DND-41 (cell line): ENCODE data around the gene INF2.
A peak's percentile ranks its signal among the peaks of the same experiment; 100 is the strongest.

Source experiments
- ATAC-seq: fragments of 200-7000 bp; cut with Tn5 transposase; 3 replicates; pipeline ENCODE4 v1.9.1; 2021; ENCODE audit warnings: low read depth; ENCODE audit not compliant: insufficient read depth
- DNase-seq: peaks from one replicate; pipeline ENCODE4 v3.0.0-alpha.2; 2020
- H2AFZ ChIP-seq: 2 replicates; pipeline ENCODE4 v1.6.0; 2012; ENCODE audit warnings: low read depth, low read length
- H3K27ac ChIP-seq: 2 replicates; pipeline ENCODE4 v1.5.1; 2012; ENCODE audit warnings: low read length, inconsistent platforms
- H3K27me3 ChIP-seq: fragments of 200-600 bp; sonication (generic); 2 replicates; pipeline ENCODE4 v1.6.0; 2012; ENCODE audit warnings: low read length, mild to moderate bottlenecking, inconsistent platforms; ENCODE audit not compliant: insufficient read depth, poor library complexity
- H3K36me3 ChIP-seq: 2 replicates; pipeline ENCODE4 v1.5.1; 2012; ENCODE audit warnings: low read length, inconsistent platforms; ENCODE audit not compliant: insufficient read depth
- H3K4me1 ChIP-seq: 2 replicates; pipeline ENCODE4 v1.5.1; 2012; ENCODE audit warnings: mild to moderate bottlenecking, low read length; ENCODE audit not compliant: insufficient read depth
- H3K4me2 ChIP-seq: 2 replicates; pipeline ENCODE4 v1.6.0; 2012; ENCODE audit warnings: mild to moderate bottlenecking, moderate library complexity, low read length, inconsistent platforms; ENCODE audit not compliant: insufficient read depth
- H3K4me3 ChIP-seq, 2 experiments: fragments of 200-600 bp in 1 of 2; shearing (Covaris generic) in 1 of 2; 2 replicates each; pipeline ENCODE4 v1.5.1; 2012 to 2016; ENCODE audit warnings: inconsistent platforms in 2 of 2, low read length in 2 of 2, mild to moderate bottlenecking in 2 of 2, low read depth in 1 of 2, moderate library complexity in 1 of 2
- H3K79me2 ChIP-seq: 2 replicates; pipeline ENCODE4 v1.6.0; 2012; ENCODE audit warnings: low read length, inconsistent platforms; ENCODE audit not compliant: insufficient read depth
- H3K9ac ChIP-seq: 2 replicates; pipeline ENCODE4 v1.6.0; 2012; ENCODE audit warnings: low read depth, mild to moderate bottlenecking, inconsistent platforms, low read length, moderate library complexity
- H3K9me3 ChIP-seq: 2 replicates; pipeline ENCODE4 v1.5.1; 2012; ENCODE audit warnings: low read length, moderate library complexity, mild to moderate bottlenecking, inconsistent platforms; ENCODE audit not compliant: insufficient read depth, severe bottlenecking
- H4K20me1 ChIP-seq: 2 replicates; pipeline ENCODE4 v1.6.0; 2012; ENCODE audit warnings: low read length; ENCODE audit not compliant: insufficient read depth
- EZH2 ChIP-seq: IDR thresholded peaks from 3 replicates; pipeline ENCODE4 v1.6.1; 2012; ENCODE audit warnings: borderline replicate concordance, low read depth, mild to moderate bottlenecking, moderate library complexity, low read length, inconsistent platforms; ENCODE audit not compliant: severe bottlenecking
- TF ChIP-seq, protein P1 (sequence below): IDR thresholded peaks from 2 replicates; pipeline ENCODE4 v1.5.1; 2012; ENCODE audit warnings: borderline replicate concordance, low read length, moderate library complexity, mild to moderate bottlenecking; ENCODE audit not compliant: poor library complexity, severe bottlenecking; ENCODE audit errors: extremely low read depth

The INF2 gene

DNA sequence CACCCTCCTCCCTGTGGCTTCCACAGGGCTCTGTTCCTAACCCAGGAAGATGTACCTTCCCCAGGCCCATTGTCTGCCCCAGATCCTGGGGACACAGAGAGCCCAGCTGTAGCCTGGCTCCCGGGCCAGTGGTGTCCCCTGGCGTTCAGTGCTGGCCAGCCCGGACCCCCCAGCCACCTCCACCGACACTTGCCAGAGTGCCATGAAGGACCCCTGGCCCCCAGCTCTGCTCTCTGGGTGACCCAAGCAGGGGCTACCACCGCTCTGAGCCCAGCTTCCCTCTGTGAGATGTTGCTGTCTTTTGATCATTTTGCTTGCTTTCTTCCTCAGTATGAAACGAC is 6.2 kb downstream of the INF2 start:
- Histone ChIP-seq H3K36me3 (peaks cover 50% of the 10 kb centered on the region), H3K4me2 (no peak overlapping the region), H3K9ac (no peak overlapping the region), H3K9me3 (no peaks in the 10 kb centered on the region), H3K4me1 (peaks cover 31% of the 10 kb centered on the region), H3K4me3 (no peak overlapping the region), H3K27ac (peak overlapping the region; percentile 9), H3K79me2 (peaks cover 85% of the 10 kb centered on the region), H4K20me1 (peaks cover 87% of the 10 kb centered on the region), H2AFZ (no peak overlapping the region), H3K27me3 (no peaks in the 10 kb centered on the region)
- ATAC-seq (no peak), DNase-seq (no peak)
- TF ChIP-seq EZH2: no peak
- TF ChIP-seq, protein P1, sequence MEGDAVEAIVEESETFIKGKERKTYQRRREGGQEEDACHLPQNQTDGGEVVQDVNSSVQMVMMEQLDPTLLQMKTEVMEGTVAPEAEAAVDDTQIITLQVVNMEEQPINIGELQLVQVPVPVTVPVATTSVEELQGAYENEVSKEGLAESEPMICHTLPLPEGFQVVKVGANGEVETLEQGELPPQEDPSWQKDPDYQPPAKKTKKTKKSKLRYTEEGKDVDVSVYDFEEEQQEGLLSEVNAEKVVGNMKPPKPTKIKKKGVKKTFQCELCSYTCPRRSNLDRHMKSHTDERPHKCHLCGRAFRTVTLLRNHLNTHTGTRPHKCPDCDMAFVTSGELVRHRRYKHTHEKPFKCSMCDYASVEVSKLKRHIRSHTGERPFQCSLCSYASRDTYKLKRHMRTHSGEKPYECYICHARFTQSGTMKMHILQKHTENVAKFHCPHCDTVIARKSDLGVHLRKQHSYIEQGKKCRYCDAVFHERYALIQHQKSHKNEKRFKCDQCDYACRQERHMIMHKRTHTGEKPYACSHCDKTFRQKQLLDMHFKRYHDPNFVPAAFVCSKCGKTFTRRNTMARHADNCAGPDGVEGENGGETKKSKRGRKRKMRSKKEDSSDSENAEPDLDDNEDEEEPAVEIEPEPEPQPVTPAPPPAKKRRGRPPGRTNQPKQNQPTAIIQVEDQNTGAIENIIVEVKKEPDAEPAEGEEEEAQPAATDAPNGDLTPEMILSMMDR: no peak

GRCh38 chr14:104696671-104697316 is 7.4 kb downstream of the INF2 start:
- no peak overlapping the region for H3K4me3 ChIP-seq
- no peak overlapping the region for H3K27ac ChIP-seq
- DNase-seq: no peak
- TF ChIP-seq, protein P1: no peak
- no peak for TF ChIP-seq EZH2
- peaks cover 51% of the 10 kb centered on the region for H3K36me3 ChIP-seq
- no peak for ATAC-seq
- peaks cover 82% of the 10 kb centered on the region for H4K20me1 ChIP-seq
- no peak overlapping the region for H3K9ac ChIP-seq
- peaks cover 19% of the 10 kb centered on the region for H3K4me1 ChIP-seq
- no peaks in the 10 kb centered on the region for H3K27me3 ChIP-seq
- no peak overlapping the region for H2AFZ ChIP-seq
- no peaks in the 10 kb centered on the region for H3K9me3 ChIP-seq
- H3K79me2 ChIP-seq: peaks cover 76% of the 10 kb centered on the region
- H3K4me2 ChIP-seq: no peak overlapping the region

DNA sequence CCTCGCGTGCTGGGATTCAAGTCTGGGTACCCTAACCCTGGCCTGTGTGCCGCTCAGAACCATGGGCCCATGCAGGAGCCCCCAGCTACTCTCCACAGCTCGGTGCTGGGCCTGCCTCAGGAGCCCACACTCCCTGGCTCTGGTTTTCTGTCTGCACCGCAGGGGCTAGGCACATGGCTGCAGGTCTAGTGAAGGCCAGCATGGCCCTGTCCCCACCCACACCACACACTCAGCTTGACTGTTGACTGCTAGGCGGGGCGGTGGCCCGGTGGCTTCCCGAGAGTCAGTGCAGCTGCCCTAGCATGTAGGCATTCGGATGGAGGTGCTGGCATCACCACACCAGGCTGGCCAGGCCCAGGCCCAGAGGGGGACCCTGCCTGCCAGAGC is 7.9 kb downstream of the INF2 start:
- no peak overlapping the region for H3K27ac ChIP-seq
- H3K27me3 ChIP-seq: no peaks in the 10 kb centered on the region
- H2AFZ ChIP-seq: no peak overlapping the region
- peaks cover 51% of the 10 kb centered on the region for H3K36me3 ChIP-seq
- H3K9me3 ChIP-seq: no peaks in the 10 kb centered on the region
- peaks cover 71% of the 10 kb centered on the region for H3K79me2 ChIP-seq
- peaks cover 14% of the 10 kb centered on the region; the same call in 1 of the 2 replicates for H3K4me1 ChIP-seq
- ATAC-seq (no peak), DNase-seq (no peak)
- no peak overlapping the region for H3K4me3 ChIP-seq
- TF ChIP-seq, protein P1: no peak
- TF ChIP-seq EZH2: no peak
- H3K9ac ChIP-seq: no peak overlapping the region
- peaks cover 81% of the 10 kb centered on the region for H4K20me1 ChIP-seq
- no peak overlapping the region for H3K4me2 ChIP-seq
